HG03060 (cell line): ENCODE measurements around the gene PCDHB5.
"Not testable (repeated sequence)": the region's sequence is repeated elsewhere in the genome, so short reads cannot be mapped to it uniquely, and the experiment has no call there.

ENCODE experiments used
- ATAC-seq: cut with Tn5 transposase; IDR thresholded peaks from one replicate; pipeline ENCODE4 v1.9.1; 2021; ENCODE audit warnings: low read depth, moderate number of reproducible peaks; ENCODE audit not compliant: unreplicated experiment

Gene PCDHB5

DNA sequence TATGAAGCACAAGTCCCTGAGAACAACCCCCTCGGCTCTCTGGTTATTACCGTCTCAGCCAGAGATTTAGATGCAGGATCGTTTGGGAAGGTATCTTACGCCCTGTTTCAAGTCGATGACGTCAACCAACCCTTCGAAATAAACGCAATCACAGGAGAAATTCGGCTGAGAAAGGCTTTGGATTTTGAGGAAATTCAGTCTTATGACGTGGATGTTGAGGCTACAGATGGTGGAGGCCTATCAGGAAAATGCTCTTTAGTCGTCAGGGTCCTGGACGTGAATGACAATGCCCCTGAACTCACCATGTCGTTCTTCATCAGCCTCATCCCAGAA, 16.0 kb downstream of the PCDHB5 start:
- ATAC-seq = no peak

DNA sequence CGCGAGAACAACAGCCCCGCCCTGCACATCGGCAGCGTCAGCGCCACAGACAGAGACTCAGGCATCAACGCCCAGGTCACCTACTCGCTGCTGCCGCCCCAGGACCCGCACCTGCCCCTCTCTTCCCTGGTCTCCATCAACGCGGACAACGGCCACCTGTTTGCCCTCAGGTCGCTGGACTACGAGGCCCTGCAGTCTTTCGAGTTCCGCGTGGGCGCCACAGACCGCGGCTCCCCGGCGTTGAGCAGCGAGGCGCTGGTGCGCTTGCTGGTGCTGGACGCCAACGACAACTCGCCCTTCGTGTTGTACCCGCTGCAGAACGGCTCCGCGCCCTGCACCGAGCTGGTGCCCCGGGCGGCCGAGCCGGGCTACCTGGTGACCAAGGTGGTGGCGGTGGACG, 16.6 kb downstream of the PCDHB5 start:
- ATAC-seq = not testable (repeated sequence)

DNA sequence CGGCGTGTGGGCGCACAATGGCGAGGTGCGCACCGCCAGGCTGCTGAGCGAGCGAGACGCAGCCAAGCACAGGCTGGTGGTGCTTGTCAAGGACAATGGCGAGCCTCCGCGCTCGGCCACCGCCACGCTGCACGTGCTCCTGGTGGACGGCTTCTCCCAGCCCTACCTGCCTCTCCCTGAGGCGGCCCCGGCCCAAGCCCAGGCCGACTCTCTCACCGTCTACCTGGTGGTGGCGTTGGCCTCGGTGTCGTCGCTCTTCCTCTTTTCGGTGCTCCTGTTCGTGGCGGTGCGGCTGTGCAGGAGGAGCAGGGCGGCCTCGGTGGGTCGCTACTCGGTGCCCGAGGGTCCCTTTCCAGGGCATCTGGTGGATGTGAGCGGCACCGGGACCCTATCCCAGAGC, 17.1 kb downstream of the PCDHB5 start:
- not testable (repeated sequence) for ATAC-seq

DNA sequence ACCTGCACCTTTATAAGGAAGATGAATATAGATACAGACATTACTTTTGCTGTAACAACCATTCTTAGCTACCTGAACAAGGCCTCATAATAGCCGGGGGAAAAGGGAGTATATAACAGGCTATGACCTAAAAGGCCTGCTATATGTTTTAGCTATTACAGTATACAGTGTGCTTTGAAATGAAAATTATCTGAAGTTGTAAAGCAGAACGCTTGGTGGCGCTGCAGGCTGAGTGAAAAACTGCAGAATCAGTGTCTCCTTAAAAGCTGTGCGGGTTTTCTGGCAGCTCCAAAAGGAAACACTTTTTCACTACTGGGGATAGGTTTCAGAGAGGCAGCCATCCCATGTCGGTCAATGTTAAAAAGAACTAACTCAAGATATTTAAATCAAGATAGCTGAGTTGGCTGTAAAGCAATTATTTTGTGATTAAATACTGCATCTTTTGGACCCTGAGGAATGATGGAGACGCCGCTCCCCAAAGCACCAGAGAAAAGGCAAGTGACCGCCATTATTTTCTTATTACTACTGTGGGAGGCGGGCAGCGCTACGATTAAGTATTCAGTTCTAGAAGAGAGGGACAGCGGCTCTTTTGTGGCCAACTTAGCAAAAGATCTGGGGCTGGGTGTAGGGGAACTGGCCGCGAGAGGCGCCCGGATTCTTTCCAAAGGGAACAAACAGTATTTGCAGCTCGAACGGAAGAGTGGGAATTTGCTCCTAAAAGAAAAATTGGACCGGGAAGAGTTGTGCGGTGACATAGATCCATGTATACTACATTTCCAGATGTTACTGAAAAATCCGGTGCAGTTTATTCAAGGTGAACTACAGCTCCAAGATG, 20.8 kb downstream of the PCDHB5 start:
- ATAC-seq = no peak

DNA sequence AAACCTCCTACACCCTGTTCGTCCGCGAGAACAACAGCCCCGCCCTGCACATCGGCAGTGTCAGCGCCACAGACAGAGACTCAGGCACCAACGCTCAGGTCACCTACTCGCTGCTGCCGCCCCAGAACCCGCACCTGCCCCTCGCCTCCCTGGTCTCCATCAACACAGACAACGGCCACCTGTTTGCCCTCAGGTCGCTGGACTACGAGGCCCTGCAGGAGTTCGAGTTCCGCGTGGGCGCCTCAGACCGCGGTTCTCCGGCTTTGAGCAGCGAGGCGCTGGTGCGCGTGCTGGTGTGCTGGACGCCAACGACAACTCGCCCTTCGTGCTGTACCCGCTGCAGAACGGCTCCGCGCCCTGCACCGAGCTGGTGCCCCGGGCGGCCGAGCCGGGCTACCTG, 22.4 kb downstream of the PCDHB5 start:
- not testable (repeated sequence) for ATAC-seq

DNA sequence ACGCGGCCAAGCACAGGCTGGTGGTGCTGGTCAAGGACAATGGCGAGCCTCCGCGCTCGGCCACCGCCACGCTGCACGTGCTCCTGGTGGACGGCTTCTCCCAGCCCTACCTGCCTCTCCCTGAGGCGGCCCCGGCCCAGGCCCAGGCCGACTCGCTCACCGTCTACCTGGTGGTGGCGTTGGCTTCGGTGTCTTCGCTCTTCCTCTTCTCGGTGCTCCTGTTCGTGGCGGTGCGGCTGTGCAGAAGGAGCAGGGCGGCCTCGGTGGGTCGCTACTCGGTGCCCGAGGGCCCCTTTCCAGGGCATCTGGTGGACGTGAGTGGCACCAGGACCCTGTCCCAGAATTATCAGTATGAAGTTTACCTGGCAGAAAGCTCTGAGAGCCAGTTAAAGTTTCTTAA, 22.9 kb downstream of the PCDHB5 start:
- not testable (repeated sequence) for ATAC-seq

DNA sequence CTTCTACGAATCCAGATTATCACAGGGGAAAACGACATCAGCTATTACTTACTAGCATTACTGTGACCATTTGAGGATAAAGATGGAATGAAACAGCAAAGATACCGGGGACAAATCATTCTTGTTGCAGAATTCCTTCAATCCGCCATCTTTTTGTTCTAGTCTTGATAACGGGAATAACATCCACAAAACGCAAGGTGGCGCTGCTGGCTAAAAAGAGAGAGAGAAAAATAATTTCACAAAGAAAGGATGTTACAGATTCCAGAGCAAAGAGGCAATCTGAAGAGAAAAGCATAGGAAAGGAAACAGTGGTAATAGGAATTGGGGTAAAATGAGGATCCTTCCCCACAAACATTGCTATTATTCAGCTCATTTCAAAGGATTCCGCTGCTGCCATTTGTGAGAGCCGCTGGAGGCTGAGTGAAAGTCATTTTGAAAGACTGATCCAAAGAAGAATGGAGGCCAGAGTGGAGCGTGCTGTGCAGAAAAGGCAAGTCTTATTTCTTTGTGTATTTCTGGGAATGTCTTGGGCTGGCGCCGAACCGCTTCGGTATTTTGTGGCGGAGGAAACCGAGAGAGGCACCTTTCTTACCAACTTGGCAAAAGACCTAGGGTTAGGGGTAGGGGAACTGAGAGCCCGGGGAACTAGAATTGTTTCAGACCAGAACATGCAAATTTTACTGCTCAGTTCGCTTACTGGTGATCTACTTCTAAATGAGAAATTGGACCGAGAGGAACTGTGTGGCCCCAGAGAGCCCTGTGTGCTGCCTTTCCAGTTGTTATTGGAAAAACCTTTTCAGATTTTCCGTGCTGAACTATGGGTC, 37.6 kb downstream of the PCDHB5 start, which contains the start of gene PCDHB7:
Gene PCDHB7, plus strand, starts transcription at position 264 of the 824 bp plus-strand sequence. Its CDS starts 192 bp downstream, at position 456.
- no peak for ATAC-seq

DNA sequence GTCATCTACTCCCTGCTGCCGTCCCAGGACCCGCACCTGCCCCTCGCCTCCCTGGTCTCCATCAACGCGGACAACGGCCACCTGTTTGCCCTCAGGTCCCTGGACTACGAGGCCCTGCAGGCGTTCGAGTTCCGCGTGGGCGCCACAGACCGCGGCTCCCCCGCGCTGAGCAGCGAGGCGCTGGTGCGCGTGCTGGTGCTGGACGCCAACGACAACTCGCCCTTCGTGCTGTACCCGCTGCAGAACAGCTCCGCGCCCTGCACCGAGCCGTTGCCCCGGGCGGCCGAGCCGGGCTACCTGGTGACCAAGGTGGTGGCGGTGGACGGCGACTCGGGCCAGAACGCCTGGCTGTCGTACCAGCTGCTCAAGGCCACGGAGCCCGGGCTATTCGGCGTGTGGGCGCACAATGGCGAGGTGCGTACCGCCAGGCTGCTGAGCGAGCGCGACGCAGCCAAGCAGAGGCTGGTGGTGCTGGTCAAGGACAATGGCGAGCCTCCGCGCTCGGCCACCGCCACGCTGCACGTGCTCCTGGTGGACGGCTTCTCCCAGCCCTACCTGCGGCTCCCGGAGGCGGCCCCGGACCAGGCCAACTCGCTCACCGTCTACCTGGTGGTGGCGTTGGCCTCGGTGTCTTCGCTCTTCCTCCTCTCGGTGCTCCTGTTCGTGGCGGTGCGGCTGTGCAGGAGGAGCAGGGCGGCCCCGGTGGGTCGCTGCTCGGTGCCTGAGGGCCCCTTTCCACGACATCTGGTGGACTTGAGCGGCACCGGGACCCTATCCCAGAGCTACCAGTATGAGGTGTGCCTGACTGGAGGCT, 39.5 kb downstream of the PCDHB5 start:
- not testable (repeated sequence) for ATAC-seq

DNA sequence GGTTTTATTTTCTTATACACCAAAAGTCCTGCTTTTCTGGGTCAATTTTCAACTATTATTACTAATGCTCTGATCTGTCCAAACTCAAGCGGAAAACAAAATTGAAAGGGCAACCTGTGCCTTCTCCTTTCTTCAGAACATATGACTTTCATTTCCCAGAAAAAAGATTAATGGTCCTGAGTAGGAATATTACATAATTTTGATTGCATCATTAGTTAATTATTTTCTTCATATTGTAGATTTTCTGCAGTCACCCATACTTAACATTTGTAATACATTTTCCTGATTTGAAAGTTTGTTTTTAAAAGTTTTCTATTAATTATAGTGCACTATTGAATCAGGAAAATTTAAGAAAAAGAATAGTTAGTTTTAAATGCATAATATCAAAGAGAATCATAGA, 40.9 kb downstream of the PCDHB5 start:
- ATAC-seq = no peak

DNA sequence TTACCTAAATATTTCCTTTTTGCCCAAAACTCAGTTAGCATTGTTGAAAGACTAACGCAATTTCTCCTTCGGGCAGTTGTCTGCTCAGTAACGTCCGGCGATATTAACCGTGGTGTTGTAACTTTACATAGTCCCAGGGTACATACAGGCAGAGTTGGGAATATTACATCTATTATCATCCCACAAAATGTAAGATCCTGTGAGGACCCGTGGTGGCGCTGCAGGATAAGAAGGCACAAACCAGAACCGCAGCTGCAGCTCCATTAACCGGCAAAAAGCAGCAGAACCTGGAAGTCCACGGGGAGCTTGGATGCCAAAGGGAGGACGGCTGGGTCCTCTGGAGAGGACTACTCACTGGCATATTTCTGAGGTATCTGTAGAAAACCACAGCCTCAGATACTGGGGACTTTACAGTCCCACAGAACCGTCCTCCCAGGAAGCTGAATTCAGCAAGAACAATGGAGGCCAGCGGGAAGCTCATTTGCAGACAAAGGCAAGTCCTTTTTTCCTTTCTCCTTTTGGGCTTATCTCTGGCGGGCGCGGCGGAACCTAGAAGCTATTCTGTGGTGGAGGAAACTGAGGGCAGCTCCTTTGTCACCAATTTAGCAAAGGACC, 42.7 kb downstream of the PCDHB5 start, which contains the start of gene PCDHB8:
Gene PCDHB8, plus strand, starts transcription at position 214 of the 615 bp plus-strand sequence. Its CDS starts 245 bp downstream, at position 459.
- ATAC-seq = not testable (repeated sequence)

DNA sequence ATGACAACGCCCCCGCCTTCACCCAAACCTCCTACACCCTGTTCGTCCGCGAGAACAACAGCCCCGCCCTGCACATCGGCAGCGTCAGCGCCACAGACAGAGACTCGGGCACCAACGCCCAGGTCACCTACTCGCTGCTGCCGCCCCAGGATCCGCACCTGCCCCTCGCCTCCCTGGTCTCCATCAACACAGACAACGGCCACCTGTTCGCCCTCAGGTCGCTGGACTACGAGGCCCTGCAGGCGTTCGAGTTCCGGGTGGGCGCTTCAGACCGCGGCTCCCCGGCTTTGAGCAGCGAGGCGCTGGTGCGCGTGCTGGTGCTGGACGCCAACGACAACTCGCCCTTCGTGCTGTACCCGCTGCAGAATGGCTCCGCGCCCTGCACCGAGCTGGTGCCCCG, 44.4 kb downstream of the PCDHB5 start:
- ATAC-seq = not testable (repeated sequence)

DNA sequence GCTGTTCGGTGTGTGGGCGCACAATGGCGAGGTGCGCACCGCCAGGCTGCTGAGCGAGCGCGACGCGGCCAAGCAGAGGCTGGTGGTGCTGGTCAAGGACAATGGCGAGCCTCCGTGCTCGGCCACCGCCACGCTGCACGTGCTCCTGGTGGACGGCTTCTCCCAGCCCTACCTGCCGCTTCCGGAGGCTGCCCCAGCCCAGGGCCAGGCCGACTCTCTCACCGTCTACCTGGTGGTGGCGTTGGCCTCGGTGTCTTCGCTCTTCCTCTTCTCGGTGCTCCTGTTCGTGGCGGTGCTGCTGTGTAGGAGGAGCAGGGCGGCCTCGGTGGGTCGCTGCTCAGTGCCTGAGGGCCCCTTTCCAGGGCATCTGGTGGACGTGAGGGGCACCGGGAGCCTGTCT, 44.9 kb downstream of the PCDHB5 start:
- ATAC-seq = not testable (repeated sequence)

DNA sequence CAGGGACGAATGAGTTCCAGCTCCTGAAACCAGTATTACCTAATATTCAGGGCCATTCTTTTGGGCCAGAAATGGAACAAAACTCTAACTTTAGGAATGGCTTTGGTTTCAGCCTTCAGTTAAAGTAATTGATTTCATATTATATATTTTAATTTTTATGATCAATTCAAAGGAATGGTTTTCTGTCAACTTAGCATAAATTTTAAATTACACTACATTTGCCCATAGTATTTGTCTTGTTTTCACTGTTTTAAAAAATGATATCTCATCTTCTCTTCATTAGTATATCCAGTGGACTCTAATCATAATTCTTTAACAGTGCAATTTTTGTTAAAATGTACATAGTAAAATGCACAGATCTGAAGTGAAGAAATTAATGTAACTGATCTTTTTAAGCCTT, 45.3 kb downstream of the PCDHB5 start:
- ATAC-seq = no peak

DNA sequence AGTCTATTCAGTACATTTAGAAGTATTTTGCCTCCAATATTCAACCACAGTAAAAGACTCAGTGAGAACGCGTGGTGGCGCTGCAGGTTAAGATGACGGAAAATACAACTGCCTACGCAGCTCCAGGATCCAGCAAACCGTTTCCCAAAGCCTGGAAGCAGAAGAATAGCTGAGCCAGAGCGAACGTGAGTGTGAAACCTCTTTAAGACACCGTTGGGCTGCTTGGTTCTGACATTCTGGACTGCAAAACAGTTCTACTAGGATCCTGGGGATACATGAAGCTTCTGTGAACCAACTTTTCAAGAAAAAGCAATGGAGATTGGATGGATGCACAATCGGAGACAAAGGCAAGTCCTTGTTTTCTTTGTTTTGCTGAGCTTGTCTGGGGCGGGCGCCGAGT, 47.2 kb downstream of the PCDHB5 start, which contains the start of gene PCDHB16:
Gene PCDHB16, plus strand, starts transcription at position 140 of the 400 bp plus-strand sequence. Its CDS starts 173 bp downstream, at position 313.
- no peak for ATAC-seq

DNA sequence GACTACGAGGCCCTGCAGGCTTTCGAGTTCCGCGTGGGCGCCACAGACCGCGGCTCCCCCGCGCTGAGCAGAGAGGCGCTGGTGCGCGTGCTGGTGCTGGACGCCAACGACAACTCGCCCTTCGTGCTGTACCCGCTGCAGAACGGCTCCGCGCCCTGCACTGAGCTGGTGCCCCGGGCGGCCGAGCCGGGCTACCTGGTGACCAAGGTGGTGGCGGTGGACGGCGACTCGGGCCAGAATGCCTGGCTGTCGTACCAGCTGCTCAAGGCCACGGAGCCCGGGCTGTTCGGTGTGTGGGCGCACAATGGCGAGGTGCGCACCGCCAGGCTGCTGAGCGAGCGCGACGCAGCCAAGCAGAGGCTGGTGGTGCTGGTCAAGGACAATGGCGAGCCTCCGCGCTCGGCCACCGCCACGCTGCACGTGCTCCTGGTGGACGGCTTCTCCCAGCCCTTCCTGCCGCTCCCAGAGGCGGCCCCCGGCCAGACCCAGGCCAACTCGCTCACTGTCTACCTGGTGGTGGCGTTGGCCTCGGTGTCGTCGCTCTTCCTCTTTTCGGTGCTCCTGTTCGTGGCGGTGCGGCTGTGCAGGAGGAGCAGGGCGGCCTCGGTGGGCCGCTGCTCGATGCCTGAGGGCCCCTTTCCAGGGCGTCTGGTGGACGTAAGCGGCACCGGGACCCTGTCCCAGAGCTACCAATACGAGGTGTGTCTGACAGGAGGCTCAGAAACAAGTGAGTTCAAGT, 49.3 kb downstream of the PCDHB5 start:
- ATAC-seq = not testable (repeated sequence)

DNA sequence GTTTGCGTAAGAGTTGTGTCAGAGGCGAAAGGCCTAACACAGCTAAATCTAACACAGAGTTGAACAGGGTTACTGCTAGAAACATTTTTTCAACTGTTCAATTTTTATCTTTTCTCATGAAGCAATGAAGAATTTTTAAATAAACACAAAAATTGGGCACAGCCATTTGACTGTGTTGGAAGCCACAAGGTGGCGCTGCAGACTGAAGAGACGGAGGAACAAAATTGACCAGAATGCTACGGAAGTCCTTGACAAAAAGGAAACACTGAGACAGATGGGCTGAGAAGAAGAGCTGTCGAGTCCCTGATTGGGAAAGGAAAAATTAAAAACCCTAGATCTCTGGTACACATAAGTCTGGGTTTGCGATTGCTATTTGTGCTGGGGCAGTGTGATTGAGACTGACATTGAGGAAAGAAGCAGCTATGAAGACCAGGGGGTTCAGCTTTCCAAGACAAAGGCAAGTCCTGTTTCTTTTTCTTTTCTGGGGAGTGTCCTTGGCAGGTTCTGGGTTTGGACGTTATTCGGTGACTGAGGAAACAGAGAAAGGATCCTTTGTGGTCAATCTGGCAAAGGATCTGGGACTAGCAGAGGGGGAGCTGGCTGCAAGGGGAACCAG, 52.0 kb downstream of the PCDHB5 start, which contains the start of gene PCDHB9:
Gene PCDHB9, plus strand, starts transcription at position 265 of the 616 bp plus-strand sequence. Its CDS starts 158 bp downstream, at position 423.
- ATAC-seq = no peak
